Esophagus (tissue), 2 donors: Measurements from ENCODE around the gene BIN2. TPM values are rescaled to one million over a fixed set of nuclear protein-coding genes. Genes with fewer than 3 reads are reported as not detected.
"Not testable (repeated sequence)": the region's sequence is repeated elsewhere in the genome, so short reads cannot be mapped to it uniquely, and the experiment has no call there.

Source experiments
- H3K27ac ChIP-seq, 2 donors: one replicate each; pipeline ENCODE4 v1.5.1; 2013; ENCODE audit warnings: low read depth in 2 of 2, mild to moderate bottlenecking in 2 of 2, inconsistent platforms in 1 of 2, low read length in 1 of 2, moderate library complexity in 1 of 2
- H3K27me3 ChIP-seq, 2 donors: one replicate each; pipeline ENCODE4 v1.6.1; 2013; ENCODE audit warnings: low read length in 2 of 2, control low read depth in 1 of 2, mild to moderate bottlenecking in 1 of 2; ENCODE audit not compliant: insufficient read depth in 2 of 2, control insufficient read depth in 1 of 2
- H3K36me3 ChIP-seq, 2 donors: one replicate each; pipeline ENCODE4 v1.6.1; 2013; ENCODE audit warnings: low read length in 1 of 2; ENCODE audit not compliant: control insufficient read depth in 2 of 2, insufficient read depth in 2 of 2
- H3K4me1 ChIP-seq, 2 donors: one replicate each; pipeline ENCODE4 v1.6.1; 2013; ENCODE audit warnings: low read length in 1 of 2; ENCODE audit not compliant: control insufficient read depth in 2 of 2, insufficient read depth in 2 of 2
- H3K4me3 ChIP-seq, 2 donors: one replicate each; pipeline ENCODE4 v1.5.1; 2013; ENCODE audit warnings: low read length in 2 of 2, mild to moderate bottlenecking in 2 of 2, low read depth in 1 of 2, moderate library complexity in 1 of 2
- H3K9me3 ChIP-seq, 2 donors: one replicate each; pipeline ENCODE4 v1.6.1; 2013; ENCODE audit warnings: mild to moderate bottlenecking in 2 of 2, low read depth in 1 of 2, low read length in 1 of 2, moderate library complexity in 1 of 2; ENCODE audit not compliant: control insufficient read depth in 2 of 2, insufficient read depth in 1 of 2
- WGBS, 2 donors: extraction: QIAGEN DNeasy Blood & Tissue Kit; methylation state at CpG; one replicate each; pipeline ENCODE4 v1.1.7; 2013; 5-methylcytosine and 5-hydroxymethylcytosine counted together
- polyA plus RNA-seq, 2 donors: library from polyadenylated mRNA; stranded (reverse); fragments of 200-250 nt; gene quantifications; one replicate each; pipeline ENCODE4 v1.2.3, GENCODE V29; 2013
- donor health status: healthy with polysubstance abuse.
- donor health status: Bipolar disorder and iron deficiency.

The BIN2 gene
- polyA plus RNA-seq, 2 donors: 1.7 to 2.4 TPM

GRCh38 chr12:51348116-51348515 lies 24.1 kb upstream of the BIN2 start:
- Histone ChIP-seq H3K27me3 (no peaks in the 10 kb centered on the region), H3K4me1 (no peaks in the 10 kb centered on the region), H3K9me3 (no peaks in the 10 kb centered on the region), H3K27ac (no peak overlapping the region), H3K4me3 (no peak overlapping the region), H3K36me3 (no peaks in the 10 kb centered on the region)
- WGBS, 2 donors: 84 to 87% methylated on average over 4 of the region's 4 CpGs

- 80 to 87% methylated on average over 3 of the region's 3 CpGs for WGBS, 2 donors
- no peak within 1 kb of the TSS for H3K27ac ChIP-seq
- H3K9me3 ChIP-seq: no peaks in the 10 kb centered on the region
These were observed 22.6 kb upstream of the BIN2 start, which contains the start of gene CELA1 for GRCh38 chr12:51346581-51346980. CELA1 (minus strand) TSS chr12:51346679; CDS start chr12:51346638, 41 bp downstream.

GRCh38 chr12:51345681-51346080 lies 21.7 kb upstream of the BIN2 start:
- WGBS, 2 donors: 82 to 83% methylated on average over 7 of the region's 7 CpGs
- Histone ChIP-seq H3K27ac (no peak overlapping the region), H3K9me3 (no peaks in the 10 kb centered on the region), H3K27me3 (no peaks in the 10 kb centered on the region), H3K4me1 (peaks cover 0 to 4% of the 10 kb centered on the region in 2 donors), H3K36me3 (no peaks in the 10 kb centered on the region), H3K4me3 (no peak overlapping the region)

More at GRCh38 chr12:51346581-51346980, 22.6 kb upstream of the BIN2 start, which contains the start of gene CELA1:
- Histone ChIP-seq H3K4me3 (no peak within 1 kb of the TSS), H3K36me3 (no peaks in the 10 kb centered on the region), H3K4me1 (peaks cover 0 to 4% of the 10 kb centered on the region in 2 donors), H3K27me3 (no peaks in the 10 kb centered on the region)

- Histone ChIP-seq H3K27ac (no peak overlapping the region), H3K4me1 (peaks cover 0 to 4% of the 10 kb centered on the region in 2 donors), H3K9me3 (no peaks in the 10 kb centered on the region), H3K36me3 (no peaks in the 10 kb centered on the region), H3K27me3 (no peaks in the 10 kb centered on the region), H3K4me3 (no peak overlapping the region)
- WGBS, 2 donors: 87 to 88% methylated on average over 2 of the region's 2 CpGs
These were observed 19.2 kb upstream of the BIN2 start for GRCh38 chr12:51343201-51343600.

- Histone ChIP-seq H3K9me3 (no peaks in the 10 kb centered on the region), H3K4me1 (peaks cover 0 to 4% of the 10 kb centered on the region in 2 donors), H3K4me3 (no peak overlapping the region), H3K27ac (no peak overlapping the region), H3K27me3 (no peaks in the 10 kb centered on the region), H3K36me3 (no peaks in the 10 kb centered on the region)
- WGBS, 2 donors: 57 to 62% methylated on average over 10 of the region's 10 CpGs
These were observed 18.4 kb upstream of the BIN2 start for GRCh38 chr12:51342416-51342815.

- Histone ChIP-seq H3K27ac (peak overlapping the region in 1 of 2 donors; percentile 6), H3K4me1 (peaks cover 0 to 4% of the 10 kb centered on the region in 2 donors), H3K36me3 (no peaks in the 10 kb centered on the region), H3K9me3 (no peaks in the 10 kb centered on the region), H3K27me3 (no peaks in the 10 kb centered on the region), H3K4me3 (peak overlapping the region in 1 of 2 donors; percentile 3)
- 35 to 36% methylated on average over 9 of the region's 9 CpGs for WGBS, 2 donors
These were observed 17.5 kb upstream of the BIN2 start for GRCh38 chr12:51341251-51342007.

- no peaks in the 10 kb centered on the region for H3K36me3 ChIP-seq
- WGBS, 2 donors: 84 to 89% methylated on average over 6 of the region's 6 CpGs
- peaks cover 0 to 4% of the 10 kb centered on the region in 2 donors for H3K4me1 ChIP-seq
- no peak overlapping the region for H3K4me3 ChIP-seq
- H3K27ac ChIP-seq: no peak overlapping the region
- H3K27me3 ChIP-seq: no peaks in the 10 kb centered on the region
- no peaks in the 10 kb centered on the region for H3K9me3 ChIP-seq
These were observed 15.8 kb upstream of the BIN2 start for GRCh38 chr12:51339750-51340149.

- not testable (repeated sequence) for H3K9me3 ChIP-seq, H3K27me3 ChIP-seq, H3K36me3 ChIP-seq, H3K4me1 ChIP-seq, H3K27ac ChIP-seq, H3K4me3 ChIP-seq
These were observed 13.4 kb upstream of the BIN2 start for GRCh38 chr12:51337336-51337735.

- Histone ChIP-seq H3K4me3 (no peak overlapping the region), H3K36me3 (no peaks in the 10 kb centered on the region), H3K9me3 (no peaks in the 10 kb centered on the region), H3K27me3 (no peaks in the 10 kb centered on the region), H3K27ac (no peak overlapping the region), H3K4me1 (no peaks in the 10 kb centered on the region)
- 89 to 92% methylated on average over 2 of the region's 2 CpGs for WGBS, 2 donors
These were observed 12.0 kb upstream of the BIN2 start for GRCh38 chr12:51335931-51336330.

- Histone ChIP-seq H3K36me3 (no peaks in the 10 kb centered on the region), H3K27ac (no peak overlapping the region), H3K27me3 (no peaks in the 10 kb centered on the region), H3K4me1 (no peaks in the 10 kb centered on the region), H3K4me3 (no peak overlapping the region), H3K9me3 (no peaks in the 10 kb centered on the region)
- WGBS, 2 donors: 57 to 72% methylated on average over 4 of the region's 4 CpGs
These were observed 10.8 kb upstream of the BIN2 start for GRCh38 chr12:51334764-51335163.
